Liver (tissue), 9 donors: Measurements from ENCODE around the gene CDK19. TPM values are rescaled to one million over a fixed set of nuclear protein-coding genes. Genes with fewer than 3 reads are reported as not detected.

Source experiments
- DNase-seq: peaks from one replicate; pipeline ENCODE4 v3.0.0-alpha.2; 2017; ENCODE audit warnings: low spot score
- H3K27ac ChIP-seq, 2 donors: one replicate each; pipeline ENCODE4 v1.7.0; 2013; ENCODE audit warnings: inconsistent platforms in 2 of 2, low read length in 2 of 2, control low read depth in 1 of 2, low read depth in 1 of 2, mild to moderate bottlenecking in 1 of 2
- H3K27me3 ChIP-seq, 4 donors: one replicate each; pipeline versions ENCODE4 v1.6.1 to v1.7.0; 2013; ENCODE audit warnings: low read length in 3 of 4, inconsistent platforms in 1 of 4, mild to moderate bottlenecking in 1 of 4, moderate library complexity in 1 of 4; ENCODE audit not compliant: control insufficient read depth in 4 of 4, insufficient read depth in 4 of 4
- H3K36me3 ChIP-seq, 4 donors: one replicate each; pipeline versions ENCODE4 v1.6.1 to v1.7.0; 2013; ENCODE audit warnings: low read length in 3 of 4, mild to moderate bottlenecking in 3 of 4, low read depth in 1 of 4, moderate library complexity in 1 of 4; ENCODE audit not compliant: control insufficient read depth in 4 of 4, insufficient read depth in 3 of 4
- H3K4me1 ChIP-seq, 4 donors: one replicate each; pipeline versions ENCODE4 v1.6.1 to v1.7.0; 2013; ENCODE audit warnings: low read length in 3 of 4, mild to moderate bottlenecking in 3 of 4, moderate library complexity in 1 of 4; ENCODE audit not compliant: control insufficient read depth in 4 of 4, insufficient read depth in 4 of 4
- H3K4me3 ChIP-seq, 3 donors: one replicate each; pipeline versions ENCODE4 v1.6.1 to v1.7.0; 2013; ENCODE audit warnings: low read length in 3 of 3, control low read depth in 1 of 3, low read depth in 1 of 3, mild to moderate bottlenecking in 1 of 3
- H3K9ac ChIP-seq, 2 donors: one replicate each; pipeline ENCODE4 v1.7.0; 2013; ENCODE audit warnings: low read length in 2 of 2, mild to moderate bottlenecking in 2 of 2, moderate library complexity in 2 of 2, control low read depth in 1 of 2, low read depth in 1 of 2
- H3K9me3 ChIP-seq, 4 donors: one replicate each; pipeline versions ENCODE4 v1.6.1 to v1.7.0; 2013; ENCODE audit warnings: low read length in 3 of 4; ENCODE audit not compliant: control insufficient read depth in 4 of 4
- ATF3 ChIP-seq: IDR thresholded peaks from 2 replicates; pipeline ENCODE4 v1.6.1; 2016; ENCODE audit warnings: antibody characterized with exemption
- CTCF ChIP-seq: fragments of 150-350 bp; IDR thresholded peaks from 2 replicates; pipeline ENCODE4 v1.5.1; 2017; ENCODE audit warnings: improper control_type of control experiment, low read depth, low read length; ENCODE audit not compliant: missing input control
- EGR1 ChIP-seq, 2 donors: IDR thresholded peaks; 2 replicates each; pipeline ENCODE4 v1.6.1; 2016 to 2018; ENCODE audit warnings: antibody characterized with exemption in 2 of 2, low read depth in 2 of 2
- FOXA1 ChIP-seq: IDR thresholded peaks from 2 replicates; pipeline ENCODE4 v1.6.1; 2016; ENCODE audit warnings: antibody characterized with exemption
- FOXA2 ChIP-seq: IDR thresholded peaks from 2 replicates; pipeline ENCODE4 v1.6.1; 2016; ENCODE audit warnings: antibody characterized with exemption
- GABPA ChIP-seq, 2 donors: IDR thresholded peaks in 1 of 2; conservative IDR thresholded peaks in 1 of 2; 2 replicates each; pipeline ENCODE4 v1.6.1; 2016; ENCODE audit warnings: antibody characterized with exemption in 2 of 2, mild to moderate bottlenecking in 1 of 2, moderate library complexity in 1 of 2
- HNF4A ChIP-seq, 2 donors: conservative IDR thresholded peaks; 2 replicates each; pipeline ENCODE4 v1.6.1; 2016; ENCODE audit warnings: antibody characterized with exemption in 2 of 2, mild to moderate bottlenecking in 2 of 2
- HNF4G ChIP-seq: IDR thresholded peaks from 2 replicates; pipeline ENCODE4 v1.6.1; 2016; ENCODE audit warnings: antibody characterized with exemption
- JUND ChIP-seq, 2 donors: IDR thresholded peaks; 2 replicates each; pipeline ENCODE4 v1.6.1; 2016; ENCODE audit warnings: antibody characterized with exemption in 2 of 2
- MAX ChIP-seq: IDR thresholded peaks from 2 replicates; pipeline ENCODE4 v1.6.1; 2016; ENCODE audit warnings: antibody characterized with exemption
- NR2F2 ChIP-seq: IDR thresholded peaks from 2 replicates; pipeline ENCODE4 v1.6.1; 2016; ENCODE audit warnings: antibody characterized with exemption
- RAD21 ChIP-seq, 2 donors: IDR thresholded peaks; 2 replicates each; pipeline ENCODE4 v1.6.1; 2016; ENCODE audit warnings: antibody characterized with exemption in 2 of 2, mild to moderate bottlenecking in 2 of 2
- REST ChIP-seq: IDR thresholded peaks from 2 replicates; pipeline ENCODE4 v1.6.1; 2016; ENCODE audit warnings: antibody characterized with exemption, mild to moderate bottlenecking
- RXRA ChIP-seq, 2 donors: IDR thresholded peaks; 2 replicates each; pipeline ENCODE4 v1.6.1; 2017 to 2018; ENCODE audit warnings: antibody characterized with exemption in 2 of 2, mild to moderate bottlenecking in 1 of 2
- SP1 ChIP-seq: IDR thresholded peaks from 2 replicates; pipeline ENCODE4 v1.6.1; 2018; ENCODE audit warnings: antibody characterized with exemption, mild to moderate bottlenecking
- TAF1 ChIP-seq: conservative IDR thresholded peaks from 2 replicates; pipeline ENCODE4 v1.6.1; 2016; ENCODE audit warnings: antibody characterized with exemption, mild to moderate bottlenecking
- YY1 ChIP-seq: IDR thresholded peaks from 2 replicates; pipeline ENCODE4 v1.6.1; 2016; ENCODE audit warnings: antibody characterized with exemption, mild to moderate bottlenecking
- ZBTB33 ChIP-seq: IDR thresholded peaks from 2 replicates; pipeline ENCODE4 v1.6.1; 2016; ENCODE audit warnings: antibody characterized with exemption
- WGBS: extraction: QIAGEN DNeasy Blood & Tissue Kit; methylation state at CpG from one replicate; pipeline ENCODE4 v1.1.7; 2013; 5-methylcytosine and 5-hydroxymethylcytosine counted together
- polyA plus RNA-seq, 2 donors: library from polyadenylated mRNA; stranded (reverse) in 1 of 2; unstranded in 1 of 2; fragments of 200-250 nt in 1 of 2; fragments of >200 nt in 1 of 2; fragmentation: Nextera tagmentation in 1 of 2; extraction: Ambion mirVana in 1 of 2; gene quantifications; one replicate each; pipeline versions ENCODE4 v1.2.1 to v1.2.3, GENCODE V29; 2013 to 2015
- total RNA-seq, 2 donors: library from RNA; depleted of rRNA; stranded (reverse); fragments of >200 nt; gene quantifications; one replicate each; pipeline ENCODE4 v1.2.3, GENCODE V29; 2014
- donor health status: healthy.
- donor health status: healthy.
- donor health status: healthy.
- donor health status: healthy.
- donor health status: healthy.

The CDK19 gene
- total and polyA plus RNA-seq, 4 donors, result 1.8 to 7.6 (median 3.9) TPM

- TF ChIP-seq CTCF (no peak), EGR1 (IDR thresholded peaks at IDR 0.05; ENCODE audit: low read depth in 2 of 2) (no peak), SP1 (no peak), RAD21 (IDR thresholded peaks at IDR 0.05) (no peak), HNF4G (no peak)
Observed at GRCh38 chr6:110661414-110661813, 153.9 kb downstream of the CDK19 start (continued).

GRCh38 chr6:110660066-110660655, 155.1 kb downstream of the CDK19 start:
- H3K9me3 ChIP-seq, result no peaks in the 10 kb centered on the region
- 46% methylated on average over 9 of the region's 9 CpGs for WGBS
- no peaks in the 10 kb centered on the region for H3K27me3 ChIP-seq
- peaks cover 0 to 12% (median 3%) of the 10 kb centered on the region in 4 donors for H3K4me1 ChIP-seq
- peak overlapping the region; percentile 44 to 57 for H3K27ac ChIP-seq
- TF ChIP-seq JUND (IDR thresholded peaks at IDR 0.05), result no peak
- TF ChIP-seq FOXA1, result no peak
- TF ChIP-seq NR2F2, result no peak
- peak; percentile 75 to 78 for TF ChIP-seq HNF4A (conservative IDR thresholded peaks at IDR 0.05)
- no peak for TF ChIP-seq REST
- TF ChIP-seq SP1, result peak; percentile 54
- TF ChIP-seq GABPA (IDR thresholded peaks at IDR 0.05 in 1 of 2, conservative IDR thresholded peaks at IDR 0.05 in 1 of 2), result no peak
- no peak for TF ChIP-seq FOXA2
- no peak for TF ChIP-seq ATF3
- no peak for TF ChIP-seq CTCF
- TF ChIP-seq ZBTB33, result no peak
- TF ChIP-seq EGR1 (IDR thresholded peaks at IDR 0.05; ENCODE audit: low read depth in 2 of 2), result no peak
- TF ChIP-seq MAX, result no peak
- TF ChIP-seq RXRA (IDR thresholded peaks at IDR 0.05), result peak; percentile 30 to 69
- peak; percentile 37 for TF ChIP-seq HNF4G
- no peak for TF ChIP-seq YY1
- peak in 1 of 2 donors; percentile 28 for TF ChIP-seq RAD21 (IDR thresholded peaks at IDR 0.05)
- no peak for TF ChIP-seq TAF1
- no peak for DNase-seq
- H3K36me3 ChIP-seq, result no peaks in the 10 kb centered on the region
- H3K9ac ChIP-seq, result no peak overlapping the region
- H3K4me3 ChIP-seq, result peak overlapping the region in 2 of 3 donors; percentile 1 to 11
